ENCODE measurements around the gene HEATR1. TPM values are rescaled to one million over a fixed set of nuclear protein-coding genes. Genes with fewer than 3 reads are reported as not detected.

Gene HEATR1
- total RNA-seq, 1 donor from 2014 or later, result 23.6 TPM

GRCh38 chr1:236552901-236553300, 51.4 kb downstream of the HEATR1 start:
- Histone ChIP-seq H3K9me3 (no peaks in the 10 kb centered on the region), H3K4me1 (no peaks in the 10 kb centered on the region), H3K27me3 (no peaks in the 10 kb centered on the region), H3K27ac (no peak overlapping the region), H3K36me3 (peaks cover 100% of the 10 kb centered on the region), H3K4me3 (no peak overlapping the region)
- no peak for TF ChIP-seq CTCF (IDR thresholded peaks at IDR 0.05)
- no peak for DNase-seq
- no peak for ATAC-seq
- intact Hi-C loops (cut with DNase I), result no loop called here

GRCh38 chr1:236552096-236552495, 52.2 kb downstream of the HEATR1 start:
- Histone ChIP-seq H3K27ac (no peak overlapping the region), H3K4me3 (no peak overlapping the region), H3K4me1 (no peaks in the 10 kb centered on the region), H3K9me3 (no peaks in the 10 kb centered on the region), H3K36me3 (peaks cover 100% of the 10 kb centered on the region), H3K27me3 (no peaks in the 10 kb centered on the region)
- no peak for DNase-seq
- no peak for TF ChIP-seq CTCF (IDR thresholded peaks at IDR 0.05)
- ATAC-seq, result no peak
- intact Hi-C loops (cut with DNase I), result no loop called here

GRCh38 chr1:236550961-236551851, 53.1 kb downstream of the HEATR1 start:
- ATAC-seq (no peak), DNase-seq (no peak)
- Histone ChIP-seq H3K9me3 (no peaks in the 10 kb centered on the region), H3K36me3 (peaks cover 99% of the 10 kb centered on the region), H3K4me1 (no peaks in the 10 kb centered on the region), H3K4me3 (no peak overlapping the region), H3K27ac (no peak overlapping the region), H3K27me3 (no peaks in the 10 kb centered on the region)
- intact Hi-C loops (cut with DNase I), result no loop called here
- no peak for TF ChIP-seq CTCF (IDR thresholded peaks at IDR 0.05)

- Histone ChIP-seq H3K9me3 (no peaks in the 10 kb centered on the region), H3K4me1 (no peaks in the 10 kb centered on the region), H3K36me3 (peaks cover 99% of the 10 kb centered on the region), H3K27ac (no peak overlapping the region), H3K4me3 (no peak overlapping the region), H3K27me3 (no peaks in the 10 kb centered on the region)
- ATAC-seq, result no peak
- intact Hi-C loops (cut with DNase I), result no loop called here
- no peak for DNase-seq
- TF ChIP-seq CTCF (IDR thresholded peaks at IDR 0.05), result no peak
Observed at GRCh38 chr1:236548452-236548851, 55.9 kb downstream of the HEATR1 start.

GRCh38 chr1:236545621-236546169, 58.6 kb downstream of the HEATR1 start:
- no peak overlapping the region for H3K27ac ChIP-seq
- no peaks in the 10 kb centered on the region for H3K27me3 ChIP-seq
- H3K36me3 ChIP-seq, result peaks cover 99% of the 10 kb centered on the region
- no peak for DNase-seq
- no peak overlapping the region for H3K4me3 ChIP-seq
- TF ChIP-seq CTCF (IDR thresholded peaks at IDR 0.05), result no peak
- intact Hi-C loops (cut with DNase I), result no loop called here
- H3K9me3 ChIP-seq, result no peaks in the 10 kb centered on the region
- ATAC-seq, result no peak
- no peaks in the 10 kb centered on the region for H3K4me1 ChIP-seq

Data from upper lobe of right lung (tissue), 1 donor.